Measurements from ENCODE around the gene PIGT. TPM values are rescaled to one million over a fixed set of nuclear protein-coding genes. Genes with fewer than 3 reads are reported as not detected.
A peak's percentile ranks its signal among the peaks of the same experiment; 100 is the strongest.

The PIGT gene
- total RNA-seq: 10 to 100 TPM; 48.0 to 55.4 TPM

DNA sequence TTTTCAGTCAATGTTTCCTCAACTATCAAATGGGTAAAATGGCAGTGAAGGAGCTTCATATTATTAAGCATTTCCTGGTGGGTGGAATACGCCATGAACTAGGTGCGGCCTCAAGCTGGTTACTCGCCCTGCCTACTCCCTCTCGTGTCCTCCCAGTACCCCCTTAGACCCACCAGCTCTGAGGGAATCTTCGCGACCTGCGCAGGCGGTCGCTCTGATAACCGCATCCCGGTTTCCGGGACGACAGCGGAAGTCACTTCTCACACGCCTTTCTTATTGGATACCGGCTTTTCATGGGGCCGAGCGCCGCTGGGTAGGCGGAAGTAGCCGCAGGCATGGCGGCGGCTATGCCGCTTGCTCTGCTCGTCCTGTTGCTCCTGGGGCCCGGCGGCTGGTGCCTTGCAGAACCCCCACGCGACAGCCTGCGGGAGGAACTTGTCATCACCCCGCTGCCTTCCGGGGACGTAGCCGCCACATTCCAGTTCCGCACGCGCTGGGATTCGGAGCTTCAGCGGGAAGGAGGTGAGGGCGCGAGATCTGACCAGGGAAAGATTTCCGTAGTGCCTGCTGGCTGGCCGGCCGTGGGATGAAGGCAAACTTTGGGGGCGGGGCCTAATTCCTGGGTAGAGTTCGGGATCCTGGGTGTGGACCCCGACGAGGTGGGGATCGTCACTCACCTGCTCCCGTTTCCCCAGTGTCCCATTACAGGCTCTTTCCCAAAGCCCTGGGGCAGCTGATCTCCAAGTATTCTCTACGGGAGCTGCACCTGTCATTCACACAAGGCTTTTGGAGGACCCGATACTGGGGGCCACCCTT is at the start of gene PIGT:
Gene PIGT (plus strand): TSS at position 320 of the 816 bp plus-strand sequence. CDS start 16 bp downstream, at position 336.
- peak; percentile 90 for DNase-seq
- Mint-ChIP-seq H3K27me3 (no peaks in the 10 kb centered on the region), H3K36me3 (peaks cover 17% of the 10 kb centered on the region), H3K27ac (peak within 1 kb of the TSS; percentile 92), H3K4me1 (peaks cover 28% of the 10 kb centered on the region), H3K9me3 (no peaks in the 10 kb centered on the region), H3K4me3 (peak within 1 kb of the TSS; percentile 89)

DNA sequence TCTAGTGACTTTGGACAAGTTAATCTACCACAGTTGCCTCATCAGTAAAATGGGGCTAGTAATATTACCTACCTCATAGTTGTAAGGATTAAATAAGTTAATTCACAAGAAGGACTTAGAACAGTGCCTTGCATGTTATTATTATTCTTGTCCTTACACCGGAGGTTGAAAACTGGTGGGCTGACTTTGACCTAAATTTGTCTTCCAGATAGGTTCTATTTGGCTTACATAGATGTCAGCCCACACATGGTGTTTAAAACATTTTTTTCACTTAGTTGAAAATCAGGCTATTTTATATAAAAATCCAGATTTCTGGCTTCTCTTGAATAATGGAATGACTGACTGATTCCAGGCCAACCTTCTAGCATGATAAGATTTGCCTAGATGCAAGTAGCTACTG is 49.7 kb upstream of the PIGT start:
- DNase-seq: no peak
- Mint-ChIP-seq H3K4me1 (peaks cover 49% of the 10 kb centered on the region), H3K27ac (no peak overlapping the region), H3K9me3 (no peaks in the 10 kb centered on the region), H3K4me3 (no peak overlapping the region), H3K27me3 (no peaks in the 10 kb centered on the region), H3K36me3 (peaks cover 10% of the 10 kb centered on the region)

DNA sequence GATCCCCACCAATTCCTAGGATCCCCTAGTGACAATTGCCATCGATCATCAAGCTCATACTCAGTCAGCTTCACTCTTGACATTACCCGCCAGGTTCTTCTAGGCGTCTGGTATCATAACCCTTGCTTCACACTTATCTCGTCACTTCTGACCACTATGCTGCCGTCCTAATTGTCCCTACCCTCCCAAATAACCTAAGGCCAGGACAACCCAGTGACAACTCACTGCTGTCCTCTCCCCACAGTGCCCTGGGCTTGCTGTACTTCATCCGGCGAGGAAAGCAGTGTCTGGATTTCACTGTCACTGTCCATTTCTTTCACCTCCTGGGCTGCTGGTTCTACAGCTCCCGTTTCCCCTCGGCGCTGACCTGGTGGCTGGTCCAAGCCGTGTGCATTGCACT is 49.3 kb upstream of the PIGT start:
- peaks cover 10% of the 10 kb centered on the region for H3K36me3 Mint-ChIP-seq

DNA sequence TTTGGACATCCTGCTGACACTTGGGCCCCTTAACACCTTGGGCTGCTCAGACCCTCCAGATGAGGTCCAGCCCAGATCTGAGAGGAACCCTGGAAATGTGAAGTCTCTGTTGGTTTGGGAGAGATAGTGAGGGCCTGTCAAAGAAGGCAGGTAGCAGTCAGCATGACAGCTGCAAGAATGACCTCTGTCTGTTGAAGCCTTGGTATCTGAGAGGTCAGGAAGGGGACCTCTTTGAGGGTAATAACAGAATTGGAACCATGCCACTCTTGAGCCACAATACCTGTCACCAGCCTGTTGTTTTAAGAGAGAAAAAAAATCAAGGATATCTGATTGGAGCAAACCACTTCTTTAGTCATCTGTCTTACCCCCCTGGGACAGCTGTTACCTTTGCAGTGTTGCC is 48.8 kb upstream of the PIGT start:
- H3K36me3 Mint-ChIP-seq: peaks cover 10% of the 10 kb centered on the region
- no peaks in the 10 kb centered on the region for H3K27me3 Mint-ChIP-seq
- peaks cover 46% of the 10 kb centered on the region for H3K4me1 Mint-ChIP-seq
- peak overlapping the region; percentile 60 for H3K27ac Mint-ChIP-seq
- H3K4me3 Mint-ChIP-seq: no peak overlapping the region
- H3K9me3 Mint-ChIP-seq: no peaks in the 10 kb centered on the region
- DNase-seq: no peak

More for the DNA sequence above, 49.3 kb upstream of the PIGT start:
- Mint-ChIP-seq H3K27ac (peak overlapping the region; percentile 60), H3K9me3 (no peaks in the 10 kb centered on the region), H3K4me1 (peaks cover 49% of the 10 kb centered on the region), H3K4me3 (no peak overlapping the region), H3K27me3 (no peaks in the 10 kb centered on the region)
- DNase-seq: no peak

DNA sequence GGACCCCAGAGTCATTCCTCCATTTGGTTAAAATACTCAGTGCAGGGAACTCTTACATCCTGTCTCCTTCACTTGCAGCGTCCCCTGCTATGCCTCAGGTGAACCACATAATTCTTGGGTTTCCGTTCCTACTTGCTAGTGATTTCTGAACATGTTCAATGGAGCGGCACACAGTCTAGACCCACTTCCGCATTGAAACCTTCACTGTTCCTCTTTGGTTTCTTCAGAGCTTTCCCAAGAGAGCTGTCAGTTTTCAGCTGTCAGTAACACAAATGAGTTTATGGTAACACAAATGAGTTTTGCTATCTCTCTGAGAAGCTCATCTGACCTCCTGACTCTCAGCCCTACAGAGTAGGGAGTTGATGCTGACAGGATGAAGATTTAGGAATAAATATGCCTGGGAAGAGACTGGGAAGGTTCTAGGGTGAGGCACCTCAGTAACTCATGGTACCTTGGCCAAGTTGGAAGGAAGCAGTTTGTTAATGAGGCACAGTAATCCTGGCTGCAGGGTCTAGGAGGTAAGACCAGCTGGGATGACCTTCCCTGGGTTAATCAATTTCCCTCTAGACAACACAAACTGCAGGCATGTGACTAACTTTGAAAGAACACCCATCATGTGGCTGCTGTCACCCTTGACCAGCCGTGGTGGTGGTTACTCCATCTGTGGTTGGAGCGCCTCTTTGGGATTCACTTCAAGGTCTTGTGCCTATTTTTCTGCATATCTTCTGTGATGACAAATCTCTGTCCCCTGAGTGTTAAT is 47.5 kb upstream of the PIGT start:
- H3K4me1 Mint-ChIP-seq: peaks cover 51% of the 10 kb centered on the region
- no peaks in the 10 kb centered on the region for H3K27me3 Mint-ChIP-seq
- no peak for DNase-seq
- no peak overlapping the region for H3K4me3 Mint-ChIP-seq
- peak overlapping the region; percentile 72 for H3K27ac Mint-ChIP-seq
- peaks cover 13% of the 10 kb centered on the region for H3K36me3 Mint-ChIP-seq
- H3K9me3 Mint-ChIP-seq: no peaks in the 10 kb centered on the region

DNA sequence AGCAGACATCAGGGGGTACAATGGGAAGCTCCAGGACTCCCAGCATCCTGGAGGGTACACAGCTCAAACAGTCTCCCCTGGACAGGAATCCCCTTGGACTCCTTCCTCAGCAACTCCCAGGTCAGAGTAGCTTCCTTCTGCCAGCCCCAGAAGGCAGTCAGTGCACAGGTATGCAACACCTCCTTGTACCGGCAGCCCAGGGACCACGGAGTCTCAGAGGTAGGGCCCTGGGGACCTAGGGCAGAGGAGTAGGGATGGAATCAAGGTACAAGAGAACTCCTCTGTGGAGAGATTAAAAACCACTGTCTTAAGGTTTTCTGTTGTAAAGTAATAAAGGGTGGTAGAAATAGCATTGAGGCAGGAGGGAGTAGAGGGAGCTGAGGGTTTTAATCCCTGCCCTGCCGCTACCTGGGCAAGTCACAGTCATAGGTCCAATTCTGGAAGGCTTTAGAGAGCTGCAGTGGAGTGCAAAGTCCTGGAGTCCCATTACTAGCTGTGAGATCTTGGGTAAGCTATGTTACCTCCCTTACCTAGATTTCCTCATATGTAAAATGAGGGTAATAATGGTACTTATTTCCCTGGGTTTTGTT is 45.3 kb upstream of the PIGT start:
- Mint-ChIP-seq H3K4me3 (no peak overlapping the region), H3K4me1 (peaks cover 43% of the 10 kb centered on the region), H3K27ac (peak overlapping the region; percentile 42), H3K27me3 (no peaks in the 10 kb centered on the region), H3K36me3 (peaks cover 13% of the 10 kb centered on the region), H3K9me3 (no peaks in the 10 kb centered on the region)
- DNase-seq: no peak

DNA sequence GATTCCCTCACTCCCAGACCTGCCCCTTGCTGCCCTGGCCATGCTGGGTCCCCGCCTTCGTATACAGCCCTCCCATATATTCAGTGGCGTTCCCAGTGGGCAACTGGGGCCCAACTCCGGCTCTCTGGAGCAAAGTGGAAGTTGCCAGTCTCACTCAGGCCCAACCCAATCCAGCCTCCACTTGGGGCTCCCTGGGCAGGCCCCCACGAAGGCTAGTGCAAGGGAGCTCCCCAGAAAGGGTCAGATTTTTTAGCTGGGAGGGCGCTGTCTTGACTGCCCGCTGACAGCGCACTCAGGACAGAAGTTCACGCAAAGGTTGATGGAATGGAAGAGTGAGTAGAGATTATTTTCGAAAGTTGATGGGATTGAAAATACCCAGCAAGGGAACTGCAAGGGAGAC is 43.7 kb upstream of the PIGT start:
- Mint-ChIP-seq H3K9me3 (no peaks in the 10 kb centered on the region), H3K27ac (peak overlapping the region; percentile 55), H3K36me3 (peaks cover 6% of the 10 kb centered on the region), H3K4me3 (no peak overlapping the region), H3K27me3 (no peaks in the 10 kb centered on the region), H3K4me1 (peaks cover 35% of the 10 kb centered on the region)
- DNase-seq: no peak

DNA sequence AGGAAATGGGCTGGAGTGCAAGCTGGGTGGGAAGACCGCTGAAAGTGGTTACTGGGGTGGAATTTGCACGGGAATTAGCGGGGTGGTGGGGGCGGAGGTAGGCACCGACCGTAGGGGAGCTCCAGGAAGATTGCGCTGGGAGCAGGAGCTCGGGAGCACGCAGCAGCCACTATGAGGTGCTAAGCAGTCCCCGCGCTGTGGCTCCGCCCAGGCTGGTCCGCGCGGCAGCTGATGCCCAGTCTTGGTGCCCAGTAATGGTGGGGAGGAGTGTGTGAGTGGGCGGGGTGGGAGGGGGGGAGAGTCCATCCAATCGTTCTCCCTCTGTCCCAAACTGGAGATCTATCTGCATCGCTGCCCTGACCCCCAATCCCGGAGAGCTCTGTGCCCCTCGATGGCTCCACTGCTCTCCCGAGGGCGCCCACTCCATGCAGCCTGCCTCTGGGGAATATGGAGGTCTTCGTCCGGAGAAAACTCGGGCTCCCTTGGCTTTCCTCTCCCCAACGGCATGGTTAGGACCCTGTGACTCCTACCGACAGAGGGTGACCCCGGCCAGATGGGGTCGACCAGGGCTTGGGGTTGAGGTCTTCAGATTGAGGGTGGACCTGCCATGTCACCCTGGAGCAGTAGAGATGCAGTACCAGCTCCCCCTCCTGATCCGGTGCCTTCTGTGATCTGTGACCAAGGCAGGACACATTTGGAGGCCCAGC is 43.1 kb upstream of the PIGT start:
- peaks cover 30% of the 10 kb centered on the region for H3K4me1 Mint-ChIP-seq
- H3K27ac Mint-ChIP-seq: peak overlapping the region; percentile 86
- H3K27me3 Mint-ChIP-seq: no peaks in the 10 kb centered on the region
- peak overlapping the region; percentile 80 for H3K4me3 Mint-ChIP-seq
- DNase-seq: no peak
- peaks cover 6% of the 10 kb centered on the region for H3K36me3 Mint-ChIP-seq
- no peaks in the 10 kb centered on the region for H3K9me3 Mint-ChIP-seq

DNA sequence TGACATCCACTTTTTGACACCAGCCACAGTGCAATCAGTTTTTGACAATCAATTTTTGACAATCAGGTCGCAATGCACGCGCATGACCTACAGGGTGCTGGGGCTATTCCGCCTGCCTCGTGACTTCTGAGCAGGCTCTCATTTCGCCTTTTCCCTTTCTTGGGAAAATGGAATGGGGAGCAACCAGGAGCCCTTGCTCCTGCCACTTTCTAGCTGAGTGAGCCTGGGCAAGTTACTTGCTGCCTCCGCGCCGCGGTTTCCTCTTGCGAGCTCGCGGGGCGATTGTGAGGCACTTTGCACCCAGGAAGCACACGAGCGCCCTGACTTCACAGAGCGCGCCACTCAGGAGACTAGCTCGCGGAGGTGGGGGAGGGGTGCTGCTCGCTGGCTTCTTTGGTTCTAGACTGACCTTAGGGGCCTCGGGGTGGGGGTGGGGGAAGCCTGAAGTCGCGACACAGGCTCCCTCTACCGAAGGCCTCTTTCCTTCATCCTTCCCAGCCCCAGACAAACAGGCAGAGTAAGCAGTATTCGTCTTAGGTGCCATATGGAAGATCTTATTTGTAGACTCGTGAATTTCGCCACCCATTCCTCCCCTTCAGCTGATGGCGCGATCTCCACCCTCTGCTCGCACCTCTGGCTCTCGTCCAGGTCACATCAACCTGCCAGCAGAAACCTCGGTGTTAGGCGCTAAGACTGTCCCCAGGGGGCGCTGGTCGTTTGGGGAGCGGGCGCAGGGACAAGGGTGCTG is 42.4 kb upstream of the PIGT start:
- H3K36me3 Mint-ChIP-seq: peaks cover 7% of the 10 kb centered on the region
- DNase-seq: peak; percentile 89
- H3K27ac Mint-ChIP-seq: peak overlapping the region; percentile 86
- H3K4me3 Mint-ChIP-seq: peak overlapping the region; percentile 80
- no peaks in the 10 kb centered on the region for H3K9me3 Mint-ChIP-seq
- no peaks in the 10 kb centered on the region for H3K27me3 Mint-ChIP-seq
- peaks cover 23% of the 10 kb centered on the region for H3K4me1 Mint-ChIP-seq

DNA sequence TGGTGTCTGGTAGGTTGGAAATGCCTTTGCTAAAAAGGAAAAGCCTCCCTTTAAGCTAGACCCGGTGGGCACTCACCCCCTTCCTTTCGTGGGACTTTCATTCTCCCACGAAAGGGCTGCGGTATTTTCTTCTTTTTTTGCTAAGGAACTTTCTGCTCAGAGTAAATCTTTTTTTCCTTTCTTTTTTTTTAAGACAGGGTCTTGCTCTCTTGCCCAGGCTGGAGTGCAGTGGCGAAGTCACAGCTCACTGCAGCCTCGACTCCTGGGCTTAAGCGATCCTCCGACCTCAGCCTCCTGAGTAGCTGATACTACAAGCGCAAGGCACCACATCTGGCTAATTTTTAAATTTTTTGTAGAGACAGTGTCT is 41.9 kb upstream of the PIGT start:
- Mint-ChIP-seq H3K36me3 (peaks cover 7% of the 10 kb centered on the region), H3K27ac (peak overlapping the region; percentile 86), H3K9me3 (no peaks in the 10 kb centered on the region)

DNA sequence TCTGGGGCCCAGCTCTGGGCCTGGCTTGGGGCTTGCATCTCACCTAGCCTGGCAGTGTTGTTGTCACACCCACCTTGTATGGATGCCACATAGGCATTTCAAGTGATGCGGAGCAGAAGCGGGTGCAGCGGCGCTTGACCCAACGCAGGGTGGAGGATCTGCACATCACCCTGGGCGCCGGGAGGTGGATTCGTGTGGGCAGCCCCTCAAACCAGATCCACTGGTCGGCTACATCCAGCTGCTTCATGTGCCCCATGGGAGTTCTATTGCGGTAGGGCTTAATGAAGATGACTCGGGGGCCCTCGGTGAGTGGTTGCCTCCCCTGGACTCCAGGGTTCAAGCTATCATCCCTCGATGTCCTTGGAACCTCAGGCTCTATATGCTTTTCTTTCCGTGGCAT is 41.0 kb upstream of the PIGT start:
- H3K27ac Mint-ChIP-seq: no peak overlapping the region
- H3K27me3 Mint-ChIP-seq: no peaks in the 10 kb centered on the region
- no peak overlapping the region for H3K4me3 Mint-ChIP-seq
- no peak for DNase-seq
- H3K9me3 Mint-ChIP-seq: no peaks in the 10 kb centered on the region
- H3K4me1 Mint-ChIP-seq: peaks cover 22% of the 10 kb centered on the region
- peaks cover 7% of the 10 kb centered on the region for H3K36me3 Mint-ChIP-seq

More for the DNA sequence above, 41.9 kb upstream of the PIGT start:
- no peak for DNase-seq
- Mint-ChIP-seq H3K4me1 (peaks cover 19% of the 10 kb centered on the region), H3K27me3 (no peaks in the 10 kb centered on the region), H3K4me3 (peak overlapping the region; percentile 80)

DNA sequence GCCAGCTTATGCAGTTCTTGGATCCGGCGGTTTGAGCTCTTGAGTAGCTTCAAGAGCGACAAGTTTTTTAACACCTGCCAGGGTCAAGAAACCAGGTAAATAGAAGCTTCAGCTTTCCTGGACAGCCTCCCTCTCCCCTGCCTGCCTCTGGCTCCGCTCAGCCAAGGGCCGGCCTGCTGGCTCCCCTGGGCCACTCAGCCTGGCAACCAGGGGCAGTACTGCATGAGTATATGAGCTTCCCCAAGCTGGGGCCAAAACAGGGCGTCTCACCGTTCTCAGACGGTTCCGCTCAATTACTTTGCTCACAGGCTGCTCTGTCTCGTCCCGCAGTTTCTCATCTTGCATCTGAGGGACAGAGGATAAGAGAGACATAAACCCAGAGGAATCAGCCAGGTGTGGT is 38.7 kb upstream of the PIGT start:
- H3K36me3 Mint-ChIP-seq: peaks cover 10% of the 10 kb centered on the region
- no peak for DNase-seq
- no peaks in the 10 kb centered on the region for H3K9me3 Mint-ChIP-seq
- no peaks in the 10 kb centered on the region for H3K27me3 Mint-ChIP-seq
- H3K27ac Mint-ChIP-seq: no peak overlapping the region
- peaks cover 21% of the 10 kb centered on the region for H3K4me1 Mint-ChIP-seq
- no peak overlapping the region for H3K4me3 Mint-ChIP-seq

DNA sequence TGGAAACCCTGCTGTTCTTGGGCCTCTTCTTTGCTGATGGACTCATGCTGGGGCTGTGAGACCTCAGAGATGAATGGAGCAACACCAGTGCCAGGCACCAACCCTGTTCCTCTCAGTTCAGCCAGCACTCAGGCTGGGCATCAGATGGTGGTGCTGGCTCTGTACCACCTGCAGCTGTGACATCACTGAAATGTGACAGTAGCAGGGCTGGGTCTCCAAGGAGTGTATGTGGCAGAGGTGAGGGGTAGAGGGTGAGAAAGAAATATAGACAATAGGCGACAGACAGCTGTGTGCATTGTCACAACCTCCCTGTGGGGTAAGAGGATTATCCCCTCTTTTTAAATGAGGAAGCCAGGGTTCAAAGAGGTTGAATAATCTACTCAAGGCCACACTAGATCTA is 37.8 kb upstream of the PIGT start, which contains the start of gene TP53TG5:
Gene TP53TG5 (minus strand): TSS at position 135 of the 400 bp plus-strand sequence. CDS start 89 bp downstream, at position 46.
- Mint-ChIP-seq H3K27ac (no peak within 1 kb of the TSS), H3K4me3 (no peak within 1 kb of the TSS), H3K4me1 (peaks cover 14% of the 10 kb centered on the region), H3K36me3 (peaks cover 10% of the 10 kb centered on the region), H3K9me3 (no peaks in the 10 kb centered on the region), H3K27me3 (no peaks in the 10 kb centered on the region)
- DNase-seq: no peak

DNA sequence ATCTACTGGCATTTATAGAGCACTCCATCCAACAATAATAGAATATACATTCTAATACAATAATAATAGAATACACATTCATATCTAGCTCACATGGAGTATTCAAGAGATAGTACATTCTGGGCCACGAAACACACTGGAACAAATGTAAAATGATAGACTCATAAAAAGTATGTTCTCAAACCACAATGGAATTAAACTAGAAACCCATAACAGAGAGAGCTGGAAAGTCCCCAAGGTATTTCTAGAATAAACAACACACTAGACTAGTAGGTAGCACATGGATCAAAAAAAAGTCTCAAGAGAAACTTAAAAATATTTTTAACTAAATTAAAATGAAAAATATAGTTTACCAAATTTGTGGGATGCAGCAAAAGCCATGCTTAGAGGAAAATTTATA is 28.7 kb upstream of the PIGT start:
- peaks cover 16% of the 10 kb centered on the region for H3K36me3 Mint-ChIP-seq
- peaks cover 6% of the 10 kb centered on the region for H3K9me3 Mint-ChIP-seq
- no peaks in the 10 kb centered on the region for H3K27me3 Mint-ChIP-seq
- H3K4me1 Mint-ChIP-seq: peaks cover 11% of the 10 kb centered on the region
- H3K27ac Mint-ChIP-seq: no peak overlapping the region
- DNase-seq: no peak
- H3K4me3 Mint-ChIP-seq: no peak overlapping the region
